Large intestine (tissue), 3 donors: Measurements from ENCODE around the gene NIPAL3. TPM values are rescaled to one million over a fixed set of nuclear protein-coding genes. Genes with fewer than 3 reads are reported as not detected.

Experiments
- DNase-seq, 2 donors: peaks; one replicate each; pipeline versions ENCODE4 v3.0.0 to v3.0.0-alpha.2; 2013
- H3K27ac ChIP-seq: one replicate; pipeline ENCODE4 v1.5.1; 2013; ENCODE audit warnings: low read length
- H3K27me3 ChIP-seq: 2 replicates; pipeline ENCODE4 v1.6.1; 2013; ENCODE audit warnings: low read length; ENCODE audit not compliant: control insufficient read depth, insufficient read depth
- H3K36me3 ChIP-seq: 2 replicates; pipeline ENCODE4 v1.6.1; 2013; ENCODE audit warnings: low read length; ENCODE audit not compliant: control insufficient read depth, insufficient read depth
- H3K4me1 ChIP-seq: one replicate; pipeline ENCODE4 v1.6.1; 2013; ENCODE audit warnings: low read length; ENCODE audit not compliant: control insufficient read depth, insufficient read depth
- H3K4me3 ChIP-seq: one replicate; pipeline ENCODE4 v1.5.1; 2013; ENCODE audit warnings: low read length
- H3K9me3 ChIP-seq: one replicate; pipeline ENCODE4 v1.6.1; 2013; ENCODE audit warnings: mild to moderate bottlenecking, low read depth, low read length, moderate library complexity; ENCODE audit not compliant: control insufficient read depth
- WGBS: methylation state at CpG from one replicate; pipeline ENCODE4 v1.1.5; 2013; ENCODE audit warnings: low lambda C conversion rate; ENCODE audit not compliant: insufficient coverage; 5-methylcytosine and 5-hydroxymethylcytosine counted together
- polyA plus RNA-seq: library from polyadenylated mRNA; unstranded; fragments of 120-200 nt; gene quantifications from one replicate; pipeline ENCODE4 v1.2.1, GENCODE V29; 2013

The NIPAL3 gene
- polyA plus RNA-seq, 1 donor = 16.0 TPM

DNA sequence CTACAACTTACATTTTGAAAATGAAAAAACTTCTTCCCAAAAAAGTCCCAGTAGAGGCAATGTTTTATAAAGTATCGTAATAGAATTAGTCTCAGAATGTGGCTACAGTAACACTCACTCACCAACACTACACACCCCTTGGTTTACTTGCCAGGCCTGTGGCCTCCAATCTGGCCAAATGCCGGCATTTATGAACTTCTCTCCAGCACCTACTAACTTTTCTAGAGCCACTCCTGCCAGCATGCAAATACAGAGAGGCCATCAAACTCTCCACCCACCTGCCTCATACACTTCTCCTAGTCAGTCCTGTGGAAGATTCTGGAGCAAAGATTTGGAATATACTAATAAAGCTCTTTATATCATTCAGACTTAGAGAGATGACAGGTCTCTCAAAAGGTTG, 34.3 kb upstream of the NIPAL3 start:
- H3K9me3 ChIP-seq = no peaks in the 10 kb centered on the region
- WGBS = no CpG with 5 or more reads among the region's 2 CpGs
- no peak overlapping the region for H3K27ac ChIP-seq
- H3K4me3 ChIP-seq = no peak overlapping the region
- no peak for DNase-seq
- no peaks in the 10 kb centered on the region for H3K4me1 ChIP-seq
- H3K36me3 ChIP-seq = peaks cover 10% of the 10 kb centered on the region
- no peaks in the 10 kb centered on the region for H3K27me3 ChIP-seq

DNA sequence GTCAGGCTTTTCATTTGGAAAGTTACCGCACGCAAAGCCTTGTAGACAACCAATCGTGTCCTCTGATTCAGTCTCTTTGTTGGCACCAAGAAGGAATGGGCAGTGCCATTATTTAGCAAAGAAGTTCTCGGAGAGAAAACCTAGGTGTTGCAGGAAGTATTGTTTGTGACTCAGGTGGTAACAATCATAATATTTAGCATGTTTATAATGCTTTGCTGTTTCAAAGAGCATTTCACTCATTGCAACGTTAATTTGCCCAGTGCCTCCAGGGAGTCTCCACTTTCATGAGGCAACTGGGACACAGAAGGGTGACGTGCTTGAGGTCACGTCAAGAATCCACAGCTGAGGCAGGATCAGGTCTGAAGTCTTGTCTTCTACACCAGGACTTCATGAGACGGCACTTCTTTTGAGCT, 33.4 kb upstream of the NIPAL3 start:
- H3K36me3 ChIP-seq = peaks cover 10% of the 10 kb centered on the region
- H3K4me3 ChIP-seq = no peak overlapping the region
- no peaks in the 10 kb centered on the region for H3K27me3 ChIP-seq
- no peak for DNase-seq
- H3K27ac ChIP-seq = no peak overlapping the region
- WGBS = 100% methylated on average over 1 of the region's 8 CpGs
- H3K4me1 ChIP-seq = no peaks in the 10 kb centered on the region
- H3K9me3 ChIP-seq = no peaks in the 10 kb centered on the region

DNA sequence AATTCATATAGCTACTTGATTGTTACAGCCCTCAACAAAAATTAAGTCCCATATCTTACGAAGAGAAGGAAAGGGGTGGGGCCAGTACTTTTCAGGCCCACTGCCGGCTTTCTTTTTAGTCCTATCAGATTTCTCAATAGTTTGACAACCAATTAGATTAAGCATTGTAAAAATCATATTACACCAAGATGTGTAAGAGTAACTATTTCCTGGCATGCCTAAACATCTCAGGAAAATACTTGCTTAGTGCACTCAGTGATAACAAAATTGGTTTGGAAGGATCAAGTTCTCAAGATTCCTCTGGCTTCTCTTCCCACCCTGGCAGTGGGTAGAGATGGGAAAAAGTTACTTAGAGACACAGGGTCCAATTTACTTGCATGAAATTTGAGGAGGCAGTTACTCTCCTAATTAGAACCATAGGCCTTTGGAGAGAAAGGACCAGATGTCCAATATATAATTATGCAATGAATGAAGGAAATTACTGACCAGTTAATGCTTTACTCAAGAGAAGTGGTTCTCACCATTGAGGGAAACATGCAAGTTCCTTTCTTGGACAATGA, 32.1 kb upstream of the NIPAL3 start:
- Histone ChIP-seq H3K27ac (no peak overlapping the region), H3K9me3 (no peaks in the 10 kb centered on the region), H3K27me3 (no peaks in the 10 kb centered on the region), H3K36me3 (peaks cover 7% of the 10 kb centered on the region), H3K4me3 (no peak overlapping the region), H3K4me1 (no peaks in the 10 kb centered on the region)
- DNase-seq = no peak
- WGBS = no CpG with 5 or more reads among the region's 2 CpGs

DNA sequence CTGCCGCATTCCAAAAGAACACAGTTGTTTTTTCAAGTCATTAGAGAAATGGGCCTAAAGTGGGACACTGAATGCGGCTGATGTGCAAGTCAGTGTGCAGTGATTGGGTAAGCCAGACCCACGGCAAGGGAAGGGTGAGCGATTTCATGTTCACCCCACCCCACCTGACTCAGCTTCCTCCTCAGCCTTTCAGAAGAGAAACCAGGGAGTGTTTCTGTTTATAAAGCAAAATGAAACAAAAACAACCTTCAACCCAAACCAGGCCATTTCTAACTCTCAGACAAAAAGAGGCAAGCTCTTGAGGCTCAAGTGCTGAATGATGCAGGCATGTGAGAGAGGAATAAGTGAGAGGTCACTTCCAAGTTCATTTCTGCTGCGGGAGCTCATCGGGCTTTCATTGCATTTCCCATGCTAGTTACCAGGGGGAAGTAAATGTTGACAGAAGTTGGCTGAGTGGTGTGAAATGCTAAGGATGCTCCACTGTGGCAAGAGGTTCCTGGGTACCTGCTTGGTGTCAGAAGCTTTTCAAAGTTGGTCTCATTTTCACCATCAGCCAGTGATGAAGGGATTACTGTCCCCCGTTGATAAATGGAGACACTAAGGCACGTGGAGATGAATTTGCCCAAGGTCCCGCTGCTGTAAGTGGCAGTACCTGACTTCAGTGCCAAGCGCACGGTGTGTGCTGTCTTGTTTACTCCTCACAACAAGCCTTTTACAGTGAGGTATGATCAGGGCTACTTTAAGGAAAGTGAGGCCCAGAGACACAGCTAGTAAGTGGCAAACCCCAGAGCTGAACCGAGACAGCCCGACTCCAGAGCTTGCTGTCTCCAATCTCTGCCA, 31.1 kb upstream of the NIPAL3 start:
- no peak for DNase-seq

DNA sequence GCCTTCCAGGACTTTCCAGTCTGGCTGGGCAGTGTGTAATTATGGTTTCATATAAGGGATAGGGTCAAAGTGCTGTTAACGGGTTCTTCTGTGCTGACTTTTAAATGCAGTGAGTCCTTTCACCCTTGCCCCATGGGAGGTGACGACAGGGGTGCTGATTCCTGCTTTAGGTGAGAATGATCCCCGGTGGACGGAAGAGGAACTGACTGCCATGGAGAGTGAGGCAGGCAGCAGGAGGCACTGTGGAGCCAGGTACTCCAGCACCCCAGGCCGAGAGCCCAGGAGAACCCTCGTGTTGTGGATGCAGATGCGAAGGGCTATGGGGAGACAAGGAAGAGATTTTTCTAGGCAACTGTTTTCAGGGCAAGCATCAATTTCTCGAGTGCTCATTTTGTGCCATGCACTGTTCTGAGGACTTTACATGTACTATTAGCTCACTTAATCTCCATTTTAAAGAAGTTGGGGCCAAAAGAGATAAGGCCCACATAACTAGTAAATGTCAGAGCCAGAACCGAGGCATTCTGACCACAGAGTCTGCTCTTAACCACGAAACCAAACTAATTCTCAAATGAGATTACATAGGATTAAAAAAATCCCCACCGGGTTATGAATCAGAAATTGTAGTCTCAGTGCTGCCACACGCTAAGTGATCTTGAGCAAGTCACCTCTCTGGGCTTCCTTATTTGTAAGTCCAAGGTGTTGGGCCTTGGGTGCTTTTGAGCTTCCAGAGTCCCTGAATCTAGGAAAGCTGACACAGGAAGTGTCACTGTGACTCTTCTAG, 30.3 kb upstream of the NIPAL3 start:
- H3K9me3 ChIP-seq = no peaks in the 10 kb centered on the region
- no peaks in the 10 kb centered on the region for H3K27me3 ChIP-seq
- H3K4me3 ChIP-seq = no peak overlapping the region
- peaks cover 5% of the 10 kb centered on the region for H3K36me3 ChIP-seq
- no peaks in the 10 kb centered on the region for H3K4me1 ChIP-seq
- DNase-seq = no peak
- WGBS = 100% methylated on average over 3 of the region's 12 CpGs
- H3K27ac ChIP-seq = no peak overlapping the region

More for the DNA sequence above, 31.1 kb upstream of the NIPAL3 start:
- Histone ChIP-seq H3K27ac (no peak overlapping the region), H3K9me3 (no peaks in the 10 kb centered on the region), H3K27me3 (no peaks in the 10 kb centered on the region), H3K4me3 (no peak overlapping the region), H3K36me3 (peaks cover 5% of the 10 kb centered on the region), H3K4me1 (no peaks in the 10 kb centered on the region)
- no CpG with 5 or more reads among the region's 13 CpGs for WGBS

DNA sequence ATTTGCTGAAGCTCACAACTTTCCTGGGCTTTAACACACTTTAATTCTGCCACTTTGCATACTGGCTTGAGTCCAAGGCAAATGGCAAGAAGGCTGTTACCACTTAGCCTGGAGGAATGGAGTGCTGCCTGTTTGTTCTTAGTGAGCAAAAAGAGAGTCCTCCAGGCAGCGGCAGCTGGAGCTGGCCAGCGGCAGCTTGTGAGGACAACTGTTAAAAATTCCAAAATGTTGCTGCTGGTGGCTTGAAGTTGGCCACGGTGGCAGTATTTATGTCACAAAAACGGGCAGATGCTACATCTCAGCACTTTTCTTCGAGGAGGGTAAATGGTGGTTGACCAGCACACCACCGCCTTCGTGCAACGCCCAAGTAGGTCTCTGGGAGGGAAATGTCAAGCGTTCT, 29.4 kb upstream of the NIPAL3 start:
- Histone ChIP-seq H3K27me3 (no peaks in the 10 kb centered on the region), H3K9me3 (no peaks in the 10 kb centered on the region), H3K4me1 (no peaks in the 10 kb centered on the region), H3K4me3 (no peak overlapping the region), H3K27ac (no peak overlapping the region), H3K36me3 (peaks cover 5% of the 10 kb centered on the region)
- DNase-seq = no peak
- WGBS = no CpG with 5 or more reads among the region's 9 CpGs

DNA sequence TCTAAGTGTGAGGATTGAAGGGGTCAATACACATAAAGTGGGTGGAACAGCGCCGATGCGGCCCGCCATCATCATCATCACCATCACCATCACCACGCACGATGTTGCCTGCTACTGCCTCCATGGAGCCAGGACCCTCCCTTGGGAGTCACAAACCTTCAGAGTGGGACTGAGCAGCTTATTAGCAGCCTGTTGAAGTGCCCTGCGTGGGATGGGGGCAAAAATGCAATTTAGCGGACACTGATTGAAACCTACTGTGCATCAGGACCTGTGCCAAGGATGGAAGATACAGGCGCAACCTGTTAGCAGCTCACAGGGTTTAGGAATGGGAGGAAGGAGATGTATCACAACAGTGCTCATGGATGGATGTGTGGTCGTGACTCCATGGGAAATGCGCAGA, 28.7 kb upstream of the NIPAL3 start:
- H3K27ac ChIP-seq = no peak overlapping the region
- DNase-seq = no peak
- no CpG with 5 or more reads among the region's 11 CpGs for WGBS
- no peak overlapping the region for H3K4me3 ChIP-seq
- no peaks in the 10 kb centered on the region for H3K9me3 ChIP-seq
- H3K36me3 ChIP-seq = peaks cover 5% of the 10 kb centered on the region
- peaks cover 4% of the 10 kb centered on the region for H3K4me1 ChIP-seq
- no peaks in the 10 kb centered on the region for H3K27me3 ChIP-seq

DNA sequence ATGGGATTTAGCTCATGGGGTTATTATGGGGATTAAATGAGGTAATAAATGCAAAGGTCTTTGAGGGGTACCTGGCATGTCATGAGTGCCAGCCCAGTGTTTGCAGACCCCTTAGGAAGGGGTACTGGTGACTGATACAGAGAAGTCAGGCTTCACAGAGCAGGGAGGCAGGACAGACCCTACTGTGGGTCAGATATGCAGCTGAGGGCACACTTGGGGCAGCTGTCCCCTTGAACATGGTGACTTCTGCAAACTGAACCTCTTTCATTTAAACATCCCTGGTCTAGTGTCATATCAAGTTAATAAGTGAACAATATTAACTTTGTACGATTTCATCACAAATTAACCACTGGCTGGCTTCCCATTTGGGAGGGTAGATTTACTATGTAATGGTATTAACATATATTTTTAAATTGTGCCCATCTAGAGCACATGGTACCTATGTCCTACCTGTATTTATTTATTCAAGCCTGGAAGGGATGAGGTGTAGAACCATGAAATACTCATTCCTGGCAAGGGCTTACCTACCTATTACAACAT, 27.9 kb upstream of the NIPAL3 start:
- Histone ChIP-seq H3K9me3 (no peaks in the 10 kb centered on the region), H3K27ac (no peak overlapping the region), H3K27me3 (no peaks in the 10 kb centered on the region), H3K4me1 (peaks cover 10% of the 10 kb centered on the region), H3K4me3 (no peak overlapping the region), H3K36me3 (no peaks in the 10 kb centered on the region)
- 100% methylated on average over 1 of the region's 1 CpG for WGBS
- no peak for DNase-seq

DNA sequence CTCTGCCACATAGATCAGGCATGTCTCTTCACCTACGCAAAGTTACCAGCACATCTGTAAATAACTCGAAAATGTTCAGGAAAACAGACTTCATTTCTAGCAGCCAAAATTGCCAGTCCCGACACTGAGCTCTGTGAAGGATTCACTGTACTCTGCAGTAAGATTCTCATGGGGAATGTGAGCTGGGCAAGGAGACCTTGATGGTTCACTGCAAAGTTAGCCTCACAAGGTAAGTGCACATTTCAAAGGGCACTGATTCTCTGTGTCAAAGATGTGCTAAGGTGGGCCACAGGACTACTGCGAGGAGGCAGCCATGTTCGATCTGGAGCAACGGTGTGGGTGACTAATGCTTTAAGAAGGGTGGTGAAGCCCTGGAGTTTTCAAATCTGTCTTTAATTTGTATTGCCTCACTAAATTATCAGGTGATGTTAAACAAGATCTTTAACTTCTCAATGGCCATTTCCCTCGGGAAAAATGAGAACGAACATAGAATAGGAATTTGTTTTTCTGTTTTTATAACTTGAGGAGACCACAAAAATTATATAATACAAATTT, 27.2 kb upstream of the NIPAL3 start:
- Histone ChIP-seq H3K27ac (no peak overlapping the region), H3K9me3 (no peaks in the 10 kb centered on the region), H3K36me3 (no peaks in the 10 kb centered on the region), H3K4me3 (no peak overlapping the region), H3K4me1 (peaks cover 10% of the 10 kb centered on the region), H3K27me3 (no peaks in the 10 kb centered on the region)
- no peak for DNase-seq
- WGBS = 92% methylated on average over 2 of the region's 8 CpGs

DNA sequence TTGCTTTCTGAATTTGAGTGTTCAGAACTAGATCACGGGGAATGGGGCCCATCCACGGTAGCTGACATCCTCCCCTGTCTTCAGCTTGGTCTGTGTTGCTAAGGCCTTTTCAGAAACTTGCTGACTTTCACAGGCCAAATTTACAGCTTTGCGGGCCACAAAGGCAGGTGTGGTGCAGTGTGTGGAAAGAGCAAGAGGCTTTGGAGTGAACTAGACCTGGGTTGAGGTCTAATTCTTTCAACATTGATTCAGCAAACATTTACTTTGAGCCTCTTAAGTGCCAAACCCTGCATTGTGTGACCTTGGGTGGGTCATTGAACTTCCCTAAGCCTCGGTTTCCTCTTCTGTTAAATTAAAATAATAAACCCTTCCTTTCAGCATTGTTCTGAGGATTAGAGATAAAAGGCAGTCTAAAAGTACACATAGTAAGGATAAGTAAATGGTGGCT, 26.3 kb upstream of the NIPAL3 start:
- Histone ChIP-seq H3K27me3 (no peaks in the 10 kb centered on the region), H3K4me1 (peaks cover 10% of the 10 kb centered on the region), H3K36me3 (no peaks in the 10 kb centered on the region), H3K4me3 (no peak overlapping the region), H3K9me3 (no peaks in the 10 kb centered on the region), H3K27ac (no peak overlapping the region)
- WGBS = no CpG with 5 or more reads among the region's 4 CpGs
- no peak for DNase-seq
